ENCODE measurements around the gene MED8. TPM values are rescaled to one million over a fixed set of nuclear protein-coding genes. Genes with fewer than 3 reads are reported as not detected.

Gene MED8
- total and polyA plus RNA-seq, 9 of the 15 experiments (the other 6 are each of a cell fraction or from before 2014, with no cell fraction given), result 23.0 to 120 (median 56.4) TPM

GRCh38 chr1:43358746-43359693 is 30.6 kb downstream of the MED8 start, which contains the start of gene CDC20 (continued):
- TF ChIP-seq ZBTB33 (CRISPR knock-in tag; IDR thresholded peaks at IDR 0.05) (peak; percentile 51; the same call in 1 of the 2 replicates), ATF2 (CRISPR knock-in tag; IDR thresholded peaks at IDR 0.05) (no peak)

GRCh38 chr1:43358121-43358745 is 31.4 kb downstream of the MED8 start:
- BruUV-seq (replicated peaks), result TSS peak; percentile 72
- ChIA-PET POLR2A (interaction anchor here (0.5 to 2.9 kb wide), 25 partner anchors 8 to 1284 kb away, joined by 3 to 17 read pairs (median 4); partner anchors contain the start of genes ELOVL1 and MED8), CTCF (ENCODE audit: low intra/inter-chr PET ratio) (interaction anchor here (0.6 to 1.7 kb wide), 3 partner anchors 120 to 131 kb away, joined by 3 to 9 read pairs (median 4); no protein-coding TSS in a partner anchor)
- intact Hi-C loops (cut with micrococcal nuclease), result loop anchor here (1.0 to 2.0 kb wide), 3 partner anchors 56 to 131 kb away; no protein-coding TSS in a partner anchor
- peaks cover 40% of the 10 kb centered on the region for H3K36me3 ChIP-seq (ENCODE audit: control insufficient read depth, insufficient read depth, low read length)
- H3K27ac ChIP-seq (ENCODE audit: extremely low read depth, low read depth, low read length), result peak overlapping the region; percentile 83
- FAIRE-seq, result peak; percentile 87
- H3K9me3 ChIP-seq (replicated peaks; ENCODE audit: control insufficient read depth, insufficient read depth, low read depth, low read length), result no peaks in the 10 kb centered on the region
- in situ Hi-C loops (cut with MboI), result no loop called here
- peaks cover 25 to 30% of the 10 kb centered on the region in 2 experiments for H3K4me1 ChIP-seq (replicated peaks in 1 of 2; ENCODE audit: control insufficient read depth in 2 of 2, insufficient read depth in 2 of 2, low read length in 2 of 2)
- ATAC-seq, result peak; percentile 69
- H3K27me3 ChIP-seq (ENCODE audit: control insufficient read depth in 2 of 2, insufficient read depth in 2 of 2, low read length in 2 of 2), result no peaks in the 10 kb centered on the region
- H4K20me1 ChIP-seq (replicated peaks; ENCODE audit: control insufficient read depth, insufficient read depth, low read length), result no peaks in the 10 kb centered on the region; the same call in 1 of the 2 replicates
- WGBS (ENCODE audit: insufficient coverage, low coverage, missing lambda C conversion rate), result under 1% methylated on average over 32 of the region's 33 CpGs
- peak overlapping the region; percentile 89 for H3K4me2 ChIP-seq (ENCODE audit: insufficient read depth, low read length)
- H2AFZ ChIP-seq (ENCODE audit: low read depth, low read length), result peak overlapping the region; percentile 95
- peak; percentile 64 to 80 (median 72) for DNase-seq (ENCODE audit: extremely low read depth in 1 of 4, low spot score in 3 of 4)
- H3K79me2 ChIP-seq (ENCODE audit: control insufficient read depth, insufficient read depth, low read length), result peaks cover 31% of the 10 kb centered on the region
- H3K9ac ChIP-seq (ENCODE audit: insufficient read depth in 1 of 2, low read depth in 2 of 2, low read length in 2 of 2), result peak overlapping the region; percentile 83 to 93
- peak overlapping the region; percentile 83 for H3K4me3 ChIP-seq
- H3K9me1 ChIP-seq (ENCODE audit: control insufficient read depth, insufficient read depth, low read length), result peaks cover 5% of the 10 kb centered on the region
- TF ChIP-seq ZBTB49 (CRISPR knock-in tag; IDR thresholded peaks at IDR 0.05; ENCODE audit: borderline replicate concordance) (no peak), ELK3 (CRISPR knock-in tag; IDR thresholded peaks at IDR 0.05) (no peak), THAP7 (CRISPR knock-in tag; IDR thresholded peaks at IDR 0.05) (peak; percentile 64; the same call in 1 of the 2 replicates), RAD21 (CRISPR knock-in tag; conservative IDR thresholded peaks at IDR 0.05 in 1 of 2, IDR thresholded peaks at IDR 0.05 in 1 of 2) (peak; percentile 51 to 73), POLR2A (conservative IDR thresholded peaks at IDR 0.05) (peak; percentile 82), ZBTB17 (CRISPR knock-in tag; IDR thresholded peaks at IDR 0.05) (0 out of 2 replicates have a peak, but pooled peaks have one; percentile 50)
